Smooth muscle cell (in vitro differentiated cells): ENCODE data around the gene DAPP1. TPM values are rescaled to one million over a fixed set of nuclear protein-coding genes. Genes with fewer than 3 reads are reported as not detected.

ENCODE experiments used
- DNase-seq: peaks from one replicate; lab custom pipeline; 2025; ENCODE audit not compliant: unreplicated experiment; lab: John Stamatoyannopoulos, UW
- H2AFZ ChIP-seq: fragments of 200-600 bp; sonication (generic); 2 replicates; pipeline ENCODE4 v1.6.0; 2016; ENCODE audit warnings: antibody characterized with exemption, low read depth, mild to moderate bottlenecking
- H3F3A ChIP-seq: fragments of 200-600 bp; sonication (generic); 2 replicates; pipeline ENCODE4 v1.6.0; 2017; ENCODE audit warnings: antibody characterized with exemption, low read depth
- H3K27ac ChIP-seq: fragments of 200-600 bp; sonication (generic); 2 replicates; pipeline ENCODE4 v1.5.1; 2016; ENCODE audit warnings: low read depth, mild to moderate bottlenecking
- H3K27me3 ChIP-seq: fragments of 200-600 bp; sonication (generic); 2 replicates; pipeline ENCODE4 v1.6.1; 2016; ENCODE audit warnings: low read depth, mild to moderate bottlenecking
- H3K36me3 ChIP-seq: fragments of 200-600 bp; sonication (generic); 2 replicates; pipeline ENCODE4 v1.5.1; 2016; ENCODE audit warnings: low read depth
- H3K4me1 ChIP-seq: fragments of 200-600 bp; sonication (generic); 2 replicates; pipeline ENCODE4 v1.5.1; 2016; ENCODE audit warnings: low read depth
- H3K4me2 ChIP-seq: fragments of 200-600 bp; sonication (generic); 2 replicates; pipeline ENCODE4 v1.6.0; 2016; ENCODE audit warnings: mild to moderate bottlenecking
- H3K4me3 ChIP-seq: fragments of 200-600 bp; sonication (generic); 2 replicates; pipeline ENCODE4 v1.5.1; 2016; ENCODE audit warnings: mild to moderate bottlenecking
- H3K79me2 ChIP-seq: fragments of 200-600 bp; sonication (generic); 2 replicates; pipeline ENCODE4 v1.6.0; 2016; ENCODE audit warnings: low read depth, mild to moderate bottlenecking
- H3K9ac ChIP-seq: fragments of 200-600 bp; sonication (generic); 2 replicates; pipeline ENCODE4 v1.6.0; 2016; ENCODE audit warnings: low read depth
- H3K9me3 ChIP-seq: fragments of 200-600 bp; sonication (generic); replicated peaks from 2 replicates; pipeline ENCODE4 v1.5.1; 2016; ENCODE audit warnings: low read depth
- H4K20me1 ChIP-seq: fragments of 200-600 bp; sonication (generic); 2 replicates; pipeline ENCODE4 v1.6.0; 2016; ENCODE audit warnings: low read depth
- CTCF ChIP-seq: fragments of 200-600 bp; sonication (generic); IDR thresholded peaks from 2 replicates; pipeline ENCODE4 v1.5.1; 2017; ENCODE audit warnings: borderline replicate concordance, mild to moderate bottlenecking, antibody characterized with exemption; ENCODE audit not compliant: insufficient read depth, poor library complexity, severe bottlenecking
- WGBS: methylation state at CpG from one replicate; pipeline ENCODE4 v1.1.7; 2016; ENCODE audit warnings: low lambda C conversion rate; 5-methylcytosine and 5-hydroxymethylcytosine counted together
- polyA plus RNA-seq: library from polyadenylated mRNA; unstranded; fragments of >200 nt; fragmentation: Nextera tagmentation; extraction: Ambion mirVana; gene quantifications from 2 replicates; pipeline ENCODE4 v1.2.1, GENCODE V29; 2016
- total RNA-seq: library from RNA; depleted of rRNA; stranded (reverse); fragments of >200 nt; gene quantifications from 2 replicates; pipeline ENCODE4 v1.2.3, GENCODE V29; 2014

The DAPP1 gene
- total and polyA plus RNA-seq, 2 experiments from 2014 or later = 1.0 to 7.9 TPM

GRCh38 chr4:99894998-99895397 lies 78.4 kb downstream of the DAPP1 start:
- Histone ChIP-seq H3K9me3 (no peaks in the 10 kb centered on the region), H3K27me3 (no peaks in the 10 kb centered on the region), H3K4me1 (peaks cover 10% of the 10 kb centered on the region), H3K79me2 (peaks cover 40% of the 10 kb centered on the region), H3K9ac (peak overlapping the region; percentile 55), H3K4me2 (peak overlapping the region; percentile 96), H2AFZ (peak overlapping the region; percentile 96), H3K36me3 (no peaks in the 10 kb centered on the region), H3K4me3 (peak overlapping the region; percentile 97), H3F3A (peaks cover 31% of the 10 kb centered on the region), H3K27ac (peak overlapping the region; percentile 73), H4K20me1 (peaks cover 8% of the 10 kb centered on the region)
- no peak for TF ChIP-seq CTCF
- DNase-seq = no peak
- 97% methylated on average over 16 of the region's 16 CpGs for WGBS

- Histone ChIP-seq H3F3A (no peaks in the 10 kb centered on the region), H3K79me2 (peaks cover 20% of the 10 kb centered on the region), H3K9ac (no peak overlapping the region), H3K36me3 (peaks cover 20% of the 10 kb centered on the region), H3K27ac (no peak overlapping the region), H2AFZ (no peak overlapping the region), H3K4me2 (no peak overlapping the region), H3K9me3 (no peaks in the 10 kb centered on the region), H3K4me3 (no peak overlapping the region), H3K4me1 (no peaks in the 10 kb centered on the region), H4K20me1 (no peaks in the 10 kb centered on the region), H3K27me3 (no peaks in the 10 kb centered on the region)
- 96% methylated on average over 2 of the region's 2 CpGs for WGBS
- no peak for DNase-seq
- TF ChIP-seq CTCF = no peak
Measured at GRCh38 chr4:99915449-99915848, 98.8 kb downstream of the DAPP1 start.

- no peaks in the 10 kb centered on the region for H3K9me3 ChIP-seq
- H3K79me2 ChIP-seq = peaks cover 16% of the 10 kb centered on the region
- no peaks in the 10 kb centered on the region for H3K27me3 ChIP-seq
- no peak for TF ChIP-seq CTCF
- no peak overlapping the region for H3K4me2 ChIP-seq
- H3K4me1 ChIP-seq = no peaks in the 10 kb centered on the region
- no peak overlapping the region for H3K4me3 ChIP-seq
- H3K9ac ChIP-seq = no peak overlapping the region
- H3K27ac ChIP-seq = no peak overlapping the region
- H3K36me3 ChIP-seq = peaks cover 25% of the 10 kb centered on the region
- H4K20me1 ChIP-seq = no peaks in the 10 kb centered on the region
- no peaks in the 10 kb centered on the region for H3F3A ChIP-seq
- DNase-seq = no peak
- 98% methylated on average over 3 of the region's 3 CpGs for WGBS
- H2AFZ ChIP-seq = no peak overlapping the region
Measured at GRCh38 chr4:99917575-99917974, 100.9 kb downstream of the DAPP1 start.

GRCh38 chr4:99918656-99919055 lies 102.0 kb downstream of the DAPP1 start:
- H3K27ac ChIP-seq = no peak overlapping the region
- DNase-seq = no peak
- H3K36me3 ChIP-seq = peaks cover 25% of the 10 kb centered on the region

More at GRCh38 chr4:99918656-99919055, 102.0 kb downstream of the DAPP1 start:
- H3F3A ChIP-seq = no peaks in the 10 kb centered on the region
- peaks cover 13% of the 10 kb centered on the region for H3K79me2 ChIP-seq
- no peaks in the 10 kb centered on the region for H3K27me3 ChIP-seq
- H4K20me1 ChIP-seq = no peaks in the 10 kb centered on the region
- H3K4me3 ChIP-seq = no peak overlapping the region
- H3K9ac ChIP-seq = no peak overlapping the region
- 88% methylated on average over 2 of the region's 2 CpGs for WGBS
- H3K9me3 ChIP-seq = no peaks in the 10 kb centered on the region
- H3K4me2 ChIP-seq = no peak overlapping the region
- no peaks in the 10 kb centered on the region for H3K4me1 ChIP-seq
- no peak overlapping the region for H2AFZ ChIP-seq
- no peak for TF ChIP-seq CTCF
